Neutrophil (primary cell): ENCODE data around the gene LRP3.

Experiments
- H3K27ac ChIP-seq: fragments of 200-600 bp; sonication (generic); 2 replicates; pipeline ENCODE4 v1.5.1; 2016; ENCODE audit warnings: mild to moderate bottlenecking, moderate library complexity
- H3K27me3 ChIP-seq: fragments of 200-600 bp; sonication (generic); 2 replicates; pipeline ENCODE4 v1.6.0; 2016; ENCODE audit warnings: mild to moderate bottlenecking
- H3K36me3 ChIP-seq: fragments of 200-600 bp; sonication (generic); 2 replicates; pipeline ENCODE4 v1.5.1; 2017
- H3K4me1 ChIP-seq, 2 experiments: fragments of 200-600 bp in 1 of 2; sonication (generic) in 1 of 2; 1 replicate in 1 of 2; 2 replicates in 1 of 2; pipeline versions ENCODE4 v1.5.1 to v1.6.1; 2013 to 2016; ENCODE audit warnings: low read depth in 1 of 2, low read length in 1 of 2, mild to moderate bottlenecking in 1 of 2, moderate library complexity in 1 of 2; ENCODE audit not compliant: control insufficient read depth in 1 of 2, insufficient read depth in 1 of 2
- H3K4me3 ChIP-seq, 2 experiments: fragments of 200-600 bp in 1 of 2; sonication (generic) in 1 of 2; 1 replicate in 1 of 2; 2 replicates in 1 of 2; pipeline ENCODE4 v1.5.1; 2013 to 2016; ENCODE audit warnings: low read depth in 1 of 2, low read length in 1 of 2, mild to moderate bottlenecking in 1 of 2, moderate library complexity in 1 of 2
- H3K9me3 ChIP-seq: fragments of 200-600 bp; sonication (generic); 2 replicates; pipeline ENCODE4 v1.5.1; 2016
- CTCF ChIP-seq: fragments of 200-600 bp; sonication (generic); IDR thresholded peaks from 2 replicates; pipeline ENCODE4 v1.5.1; 2016; ENCODE audit warnings: antibody characterized with exemption

LRP3 gene

GRCh38 chr19:33242131-33242530 is 48.0 kb downstream of the LRP3 start:
- Histone ChIP-seq H3K36me3 (no peaks in the 10 kb centered on the region), H3K4me1 (peaks cover 0 to 15% of the 10 kb centered on the region in 2 experiments), H3K9me3 (no peaks in the 10 kb centered on the region), H3K27ac (no peak overlapping the region), H3K4me3 (no peak overlapping the region), H3K27me3 (no peaks in the 10 kb centered on the region)
- TF ChIP-seq CTCF, result no peak

DNA sequence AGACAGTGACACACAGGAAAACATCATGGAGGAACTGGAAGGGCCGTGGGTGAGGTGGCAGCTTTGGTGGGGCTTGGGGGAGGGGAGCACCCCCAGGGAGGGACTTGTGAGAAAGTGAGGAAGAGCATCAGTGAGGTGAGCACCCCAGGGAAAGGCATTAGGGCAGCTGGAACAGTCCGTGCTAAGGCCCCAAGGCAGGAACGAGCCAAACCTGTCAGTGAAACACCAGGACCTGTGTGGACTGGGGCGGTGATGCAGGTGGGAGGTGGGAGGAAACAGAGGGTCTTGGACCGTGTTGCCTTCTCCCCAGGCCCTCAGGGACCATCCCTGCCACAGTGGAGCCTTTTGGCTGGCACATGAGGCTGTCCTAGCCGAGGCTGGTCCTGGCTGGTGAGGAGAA is 48.8 kb downstream of the LRP3 start:
- no peaks in the 10 kb centered on the region for H3K36me3 ChIP-seq
- no peak for TF ChIP-seq CTCF
- no peaks in the 10 kb centered on the region for H3K27me3 ChIP-seq
- H3K27ac ChIP-seq, result no peak overlapping the region
- H3K4me1 ChIP-seq, result peaks cover 0 to 20% of the 10 kb centered on the region in 2 experiments
- H3K4me3 ChIP-seq, result no peak overlapping the region
- no peaks in the 10 kb centered on the region for H3K9me3 ChIP-seq

DNA sequence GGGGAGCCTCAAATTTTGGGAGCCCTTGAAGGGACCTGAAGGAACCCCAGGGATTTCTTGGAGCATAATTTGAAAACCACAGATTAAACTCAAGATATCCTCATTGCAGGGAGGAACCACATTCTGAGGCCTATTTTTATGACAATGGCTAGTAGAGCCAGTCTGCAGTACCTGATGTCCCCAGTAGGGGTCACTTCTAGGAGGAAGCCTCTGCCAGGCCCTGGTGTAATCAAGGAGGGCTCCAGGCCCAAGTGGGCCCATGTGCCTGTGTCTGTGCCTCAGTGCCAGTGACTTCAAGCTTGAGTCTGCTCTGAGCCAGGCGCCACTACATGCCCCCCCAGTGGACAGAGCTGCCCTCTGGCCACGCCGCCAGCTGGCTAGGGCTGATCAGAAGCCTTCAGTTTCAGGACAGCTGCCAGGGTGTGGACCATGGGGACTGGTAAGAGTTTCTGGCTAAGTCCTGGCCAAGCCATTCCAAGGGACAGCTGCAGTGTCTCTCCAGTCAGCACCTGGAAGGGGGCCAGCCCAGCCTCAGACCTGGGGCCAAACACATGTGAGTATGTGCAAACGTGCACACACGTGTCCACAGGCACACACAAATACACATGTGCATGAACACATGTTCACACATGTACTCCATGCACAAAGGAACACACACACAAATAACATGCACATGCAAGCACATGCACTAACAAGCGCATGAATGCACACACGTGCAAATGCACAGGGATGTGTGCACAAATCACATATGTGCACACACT is 52.0 kb downstream of the LRP3 start:
- no peaks in the 10 kb centered on the region for H3K36me3 ChIP-seq
- TF ChIP-seq CTCF, result peak; percentile 90

DNA sequence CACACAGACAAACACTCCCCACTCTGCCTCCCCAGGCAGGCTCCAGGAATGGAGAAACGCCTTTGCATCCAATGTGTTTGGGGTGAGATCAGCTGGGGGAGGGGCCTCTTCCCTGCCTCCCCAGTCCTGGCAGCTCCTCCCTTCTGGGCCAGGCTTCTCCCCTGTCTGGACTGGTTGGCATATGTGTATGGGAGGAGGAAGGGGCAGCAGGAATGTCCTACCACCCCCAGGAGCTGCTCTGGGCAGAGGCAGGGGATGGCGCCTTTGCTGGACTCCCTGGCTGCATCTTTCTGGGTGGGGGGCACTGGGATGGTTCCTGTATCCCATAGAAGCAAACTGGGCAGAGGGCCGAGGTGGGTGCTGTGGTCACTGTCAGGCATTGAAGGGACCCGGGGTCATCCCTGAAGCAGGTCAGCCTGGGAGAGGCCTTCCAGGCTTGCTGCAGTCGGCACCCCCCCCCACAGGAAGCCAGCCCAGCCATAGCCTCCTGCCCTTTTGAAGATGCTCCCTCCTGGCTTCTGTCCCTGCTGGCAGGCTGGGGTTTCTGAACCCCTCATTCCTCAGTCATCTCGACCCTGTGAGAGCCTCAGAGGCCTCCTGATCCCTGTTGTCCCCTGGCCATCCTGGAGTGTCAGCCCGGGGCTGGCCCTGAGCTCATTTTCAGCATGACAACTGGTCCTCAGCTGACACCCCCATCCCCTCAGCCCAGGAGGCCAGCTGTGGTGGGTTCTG is 52.7 kb downstream of the LRP3 start:
- H3K4me3 ChIP-seq, result no peak overlapping the region
- H3K9me3 ChIP-seq, result no peaks in the 10 kb centered on the region
- no peaks in the 10 kb centered on the region for H3K36me3 ChIP-seq
- TF ChIP-seq CTCF, result no peak
- H3K27me3 ChIP-seq, result no peaks in the 10 kb centered on the region
- peaks cover 24 to 40% of the 10 kb centered on the region in 2 experiments for H3K4me1 ChIP-seq
- no peak overlapping the region for H3K27ac ChIP-seq

More for the DNA sequence above, 52.0 kb downstream of the LRP3 start:
- Histone ChIP-seq H3K4me1 (peaks cover 24 to 45% of the 10 kb centered on the region in 2 experiments), H3K4me3 (no peak overlapping the region), H3K9me3 (no peaks in the 10 kb centered on the region), H3K27ac (no peak overlapping the region), H3K27me3 (no peaks in the 10 kb centered on the region)

DNA sequence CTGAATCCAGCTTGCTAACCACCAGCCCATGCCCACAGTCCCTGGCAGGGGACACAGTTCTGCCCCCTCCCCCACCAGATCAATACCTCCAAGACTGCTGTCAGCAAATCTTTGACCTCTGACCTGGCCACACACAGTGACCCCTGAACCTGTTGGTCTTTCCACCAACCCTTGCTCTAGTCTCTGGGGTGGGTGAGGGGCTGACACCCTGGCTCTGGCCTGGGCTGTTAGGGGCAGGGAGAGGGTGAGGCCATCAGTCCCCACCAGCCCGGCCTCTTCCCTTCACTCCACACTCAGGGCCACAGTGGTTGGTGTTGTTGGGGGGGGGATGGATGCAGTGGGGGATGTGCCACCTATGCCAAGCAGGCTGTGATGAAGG is 53.3 kb downstream of the LRP3 start:
- no peak for TF ChIP-seq CTCF
- H3K9me3 ChIP-seq, result no peaks in the 10 kb centered on the region
- peaks cover 24 to 38% of the 10 kb centered on the region in 2 experiments for H3K4me1 ChIP-seq
- no peaks in the 10 kb centered on the region for H3K27me3 ChIP-seq
- H3K27ac ChIP-seq, result no peak overlapping the region
- no peak overlapping the region for H3K4me3 ChIP-seq
- H3K36me3 ChIP-seq, result no peaks in the 10 kb centered on the region
